GM23248 (cell line): ENCODE results near the gene ONECUT3.

Experiments used
- EZH2 ChIP-seq: fragments of 200-600 bp; sonication (generic); IDR thresholded peaks from 2 replicates; pipeline ENCODE4 v1.6.1; 2018; ENCODE audit warnings: antibody characterized with exemption, mild to moderate bottlenecking; ENCODE audit not compliant: insufficient read depth, poor library complexity, severe bottlenecking
- EZH2phosphoT487 ChIP-seq: fragments of 200-600 bp; sonication (generic); IDR thresholded peaks from 2 replicates; pipeline ENCODE4 v1.6.1; 2018; ENCODE audit warnings: antibody characterized with exemption, moderate library complexity, mild to moderate bottlenecking, low read depth; ENCODE audit not compliant: insufficient read depth

GRCh38 chr19:1730157-1730556 is 23.1 kb upstream of the ONECUT3 start:
- TF ChIP-seq EZH2 (no peak), EZH2phosphoT487 (no peak)
